HepG2 (cell line): Measurements from ENCODE around the gene DPF1. TPM values are rescaled to one million over a fixed set of nuclear protein-coding genes. Genes with fewer than 3 reads are reported as not detected.

Experiments
- ATAC-seq: fragments of 200-7000 bp; cut with Tn5 transposase; 3 replicates; pipeline ENCODE4 v1.9.1; 2020; ENCODE audit warnings: mild to moderate bottlenecking, moderate library complexity
- BruUV-seq: library from RNA; stranded (reverse); fragments of 400-500 nt; replicated peaks from 2 replicates; lab custom pipeline; 2021; lab: Mats Ljungman, UMichigan
- CTCF ChIA-PET: fragments of 300-600 bp; formaldehyde crosslinking; extraction: SDS; loops from one replicate; lab custom pipeline; 2021; ENCODE audit warnings: low total read pairs, inconsistent platforms, low intra/inter-chr PET ratio; lab: Yijun Ruan, JAX
- POLR2A ChIA-PET: fragments of 350-600 bp; sonication (Branson Sonifier 250); formaldehyde crosslinking; loops from one replicate; lab custom pipeline; 2020; ENCODE audit warnings: antibody characterized with exemption, inconsistent platforms; lab: Yijun Ruan, JAX
- DNase-seq: peaks from one replicate; pipeline ENCODE4 v3.0.0-alpha.2; 2015; ENCODE audit warnings: low spot score
- FAIRE-seq: peaks from 3 replicates; lab custom pipeline; 2011; peaks lifted over from hg19 to GRCh38; lab: Jason Lieb, UNC
- H2AFZ ChIP-seq: one replicate; pipeline ENCODE4 v1.6.1; 2011; ENCODE audit warnings: low read length, inconsistent platforms
- H3K27ac ChIP-seq: fragments of 300-600 bp; 3 replicates; pipeline ENCODE4 v1.8.0; 2011; ENCODE audit warnings: mixed run types, mild to moderate bottlenecking, mixed read lengths, low read length, inconsistent platforms; ENCODE audit not compliant: insufficient read depth; ENCODE audit errors: extremely low read length
- H3K27me3 ChIP-seq, 2 experiments: fragments of 200-600 bp in 1 of 2; 2 replicates in 1 of 2; 3 replicates in 1 of 2; pipeline versions ENCODE4 v1.6.0 to v1.8.0; 2011; ENCODE audit warnings: low read length in 2 of 2, mild to moderate bottlenecking in 2 of 2, moderate library complexity in 2 of 2, inconsistent platforms in 1 of 2; ENCODE audit not compliant: insufficient read depth in 2 of 2, control insufficient read depth in 1 of 2
- H3K36me3 ChIP-seq, 2 experiments: fragments of 200-600 bp in 1 of 2; replicated peaks in 1 of 2; 2 replicates in 1 of 2; 3 replicates in 1 of 2; pipeline versions ENCODE4 v1.5.1 to v1.8.0; 2011; ENCODE audit warnings: low read length in 2 of 2, inconsistent platforms in 1 of 2; ENCODE audit not compliant: insufficient read depth in 2 of 2, control insufficient read depth in 1 of 2
- H3K4me1 ChIP-seq: 2 replicates; pipeline ENCODE4 v1.5.1; 2012; ENCODE audit warnings: low read length, inconsistent platforms; ENCODE audit not compliant: insufficient read depth
- H3K4me2 ChIP-seq: 2 replicates; pipeline ENCODE4 v1.6.0; 2011; ENCODE audit warnings: low read depth, low read length, inconsistent platforms
- H3K4me3 ChIP-seq, 3 experiments: fragments of 200-600 bp in 1 of 3; sonication (generic), shearing (Covaris generic) in 1 of 3; replicated peaks in 1 of 3; 2 replicates each; pipeline ENCODE4 v1.5.1; 2011 to 2016; ENCODE audit warnings: low read length in 3 of 3, inconsistent platforms in 2 of 3, low read depth in 2 of 3, mild to moderate bottlenecking in 2 of 3, control low read depth in 1 of 3, mixed read lengths in 1 of 3; ENCODE audit not compliant: insufficient read depth in 1 of 3
- H3K79me2 ChIP-seq: one replicate; pipeline ENCODE4 v1.6.1; 2011; ENCODE audit warnings: low read length, inconsistent platforms; ENCODE audit not compliant: insufficient read depth
- H3K9ac ChIP-seq: 2 replicates; pipeline ENCODE4 v1.6.0; 2011; ENCODE audit warnings: mild to moderate bottlenecking, low read depth, low read length, inconsistent platforms; ENCODE audit not compliant: insufficient read depth
- H3K9me3 ChIP-seq: 2 replicates; pipeline ENCODE4 v1.5.1; 2012; ENCODE audit warnings: mild to moderate bottlenecking, low read length
- H4K20me1 ChIP-seq: 2 replicates; pipeline ENCODE4 v1.6.0; 2011; ENCODE audit warnings: inconsistent platforms, mild to moderate bottlenecking, low read length, moderate library complexity; ENCODE audit not compliant: insufficient read depth
- ARID2 ChIP-seq: sonication (generic); formaldehyde crosslinking; IDR thresholded peaks from 2 replicates; pipeline ENCODE4 v1.8.1; 2022; ENCODE audit warnings: mild to moderate bottlenecking, missing genetic modification reagents, borderline replicate concordance
- CBX5 ChIP-seq: sonication (generic); formaldehyde crosslinking; IDR thresholded peaks from 2 replicates; pipeline ENCODE4 v1.4.0; 2020; ENCODE audit warnings: missing genetic modification reagents, borderline replicate concordance
- FOSL2 ChIP-seq: sonication (generic); formaldehyde crosslinking; IDR thresholded peaks from 2 replicates; pipeline ENCODE4 v1.4.0; 2020; ENCODE audit warnings: missing genetic modification reagents
- GRHL1 ChIP-seq: sonication (generic); formaldehyde crosslinking; conservative IDR thresholded peaks from 2 replicates; pipeline ENCODE4 v1.8.0; 2022; ENCODE audit warnings: missing genetic modification reagents
- KAT7 ChIP-seq: IDR thresholded peaks from 2 replicates; pipeline ENCODE4 v1.6.1; 2018; ENCODE audit warnings: borderline replicate concordance, missing compliant biosample characterization
- PREB ChIP-seq: sonication (generic); formaldehyde crosslinking; IDR thresholded peaks from 2 replicates; pipeline ENCODE4 v1.4.0; 2020; ENCODE audit warnings: missing genetic modification reagents
- REL ChIP-seq: sonication (generic); formaldehyde crosslinking; conservative IDR thresholded peaks from 2 replicates; pipeline ENCODE4 v1.8.0; 2022; ENCODE audit warnings: mild to moderate bottlenecking, missing genetic modification reagents, moderate library complexity
- SNAI1 ChIP-seq: sonication (generic); formaldehyde crosslinking; IDR thresholded peaks from 2 replicates; pipeline ENCODE4 v1.5.0; 2020; ENCODE audit warnings: mild to moderate bottlenecking, missing genetic modification reagents, borderline replicate concordance
- SRSF1 ChIP-seq: fragments of 200-400 bp; formaldehyde crosslinking; optimal IDR thresholded peaks from 2 replicates; pipeline ENCODE3; 2017; ENCODE audit warnings: mild to moderate bottlenecking, low read depth, low read length, moderate library complexity
- TRIM22 ChIP-seq: fragments of 450-650 bp; IDR thresholded peaks from 2 replicates; pipeline ENCODE4 v1.6.1; 2017
- ZNF20 ChIP-seq: sonication (generic); formaldehyde crosslinking; IDR thresholded peaks from 2 replicates; pipeline ENCODE4 v1.4.0; 2020; ENCODE audit warnings: mild to moderate bottlenecking, moderate library complexity, missing genetic modification reagents
- ZNF234 ChIP-seq: sonication (generic); formaldehyde crosslinking; conservative IDR thresholded peaks from 2 replicates; pipeline ENCODE4 v1.5.1; 2020; ENCODE audit warnings: mild to moderate bottlenecking, missing genetic modification reagents
- ZSCAN21 ChIP-seq: sonication (generic); formaldehyde crosslinking; IDR thresholded peaks from 2 replicates; pipeline ENCODE4 v1.8.0; 2022; ENCODE audit warnings: mild to moderate bottlenecking, missing genetic modification reagents, moderate library complexity, borderline replicate concordance
- WGBS: methylation state at CpG from one replicate; pipeline ENCODE4 v1.1.6; 2017; ENCODE audit warnings: low lambda C conversion rate; 5-methylcytosine and 5-hydroxymethylcytosine counted together
- in situ Hi-C: cut with HindIII; loops from 2 replicates; pipeline ENCODE4 v1.10.0; 2017; ENCODE audit warnings: low pct_unique_long_range_greater_than_20kb; ENCODE audit not compliant: extremely low pct_ligation_motif_present
- intact Hi-C: fragments of 100-400 bp; cut with micrococcal nuclease; formaldehyde crosslinking; loops from one replicate; pipeline ENCODE4 v1.10.0; 2022; ENCODE audit not compliant: unreplicated experiment
- polyA plus RNA-seq, 8 experiments: library from polyadenylated mRNA; depleted of rRNA in 3 of 8; stranded (reverse) in 7 of 8; unstranded in 1 of 8; fragments of >200 nt; fragmentation: Illumina TruSeq in 4 of 8; extraction: Trizol in 4 of 8; gene quantifications; 2 replicates each; pipeline versions ENCODE4 v1.2.1 to v1.2.3, GENCODE V29; 2011 to 2016; ENCODE audit warnings: low read depth in 4 of 8, missing spikeins in 1 of 8, mixed read lengths in 1 of 8; ENCODE audit not compliant: insufficient read depth in 1 of 8
- total RNA-seq, 5 experiments: library from RNA; depleted of rRNA; stranded (reverse); fragments of >200 nt; fragmentation: Illumina TruSeq; extraction: Trizol; gene quantifications; 2 replicates each; pipeline ENCODE4 v1.2.3, GENCODE V29; 2016; ENCODE audit warnings: low read depth in 1 of 5

Gene DPF1
- total and polyA plus RNA-seq, 2 of the 13 experiments (the other 11 are each of a cell fraction or from before 2014, with no cell fraction given), result 1.0 to 3.2 TPM

- TF ChIP-seq SNAI1 (CRISPR knock-in tag) (no peak), KAT7 (CRISPR knock-in tag) (no peak), PREB (no peak), GRHL1 (CRISPR knock-in tag) (no peak)
- TF ChIP-seq, all 625 proteins: peak for 0
Observed at GRCh38 chr19:38191747-38192146, 32.3 kb downstream of the DPF1 start (continued).

GRCh38 chr19:38190793-38191192 is 33.2 kb downstream of the DPF1 start:
- FAIRE-seq, result no peak
- POLR2A ChIA-PET, result no interaction called here
- no peak overlapping the region for H2AFZ ChIP-seq
- WGBS, result 99% methylated on average over 6 of the region's 6 CpGs
- no peaks in the 10 kb centered on the region for H4K20me1 ChIP-seq
- TF ChIP-seq CBX5 (CRISPR knock-in tag) (no peak), ARID2 (no peak), FOSL2 (CRISPR knock-in tag) (no peak), SRSF1 (no peak), ZSCAN21 (CRISPR knock-in tag) (no peak), TRIM22 (no peak), ZNF234 (CRISPR knock-in tag) (no peak), GRHL1 (CRISPR knock-in tag) (no peak), REL (no peak), ZNF20 (CRISPR knock-in tag) (no peak)
- no TSS peak for BruUV-seq
- H3K4me3 ChIP-seq, result no peak overlapping the region
- no peak overlapping the region for H3K9ac ChIP-seq
- H3K27me3 ChIP-seq, result no peaks in the 10 kb centered on the region
- H3K79me2 ChIP-seq, result no peaks in the 10 kb centered on the region
- intact Hi-C loops, result no loop called here
- H3K9me3 ChIP-seq, result no peaks in the 10 kb centered on the region
- no peak for ATAC-seq
- H3K27ac ChIP-seq, result no peak overlapping the region
- H3K36me3 ChIP-seq, result peaks cover 0 to 2% of the 10 kb centered on the region in 2 experiments; a peak in 1 of 5 replicates
- CTCF ChIA-PET, result no interaction called here
- no peak overlapping the region for H3K4me2 ChIP-seq
- H3K4me1 ChIP-seq, result peaks cover 13% of the 10 kb centered on the region
- in situ Hi-C loops, result no loop called here
- no peak for DNase-seq
